Skeletal muscle tissue (tissue), 4 donors: Measurements from ENCODE around the gene PRSS23. TPM values are rescaled to one million over a fixed set of nuclear protein-coding genes. Genes with fewer than 3 reads are reported as not detected.
"Not testable (repeated sequence)": the region's sequence is repeated elsewhere in the genome, so short reads cannot be mapped to it uniquely, and the experiment has no call there.

ENCODE experiments used
- H3K27ac ChIP-seq: one replicate; pipeline ENCODE4 v1.7.0; 2013; ENCODE audit warnings: mild to moderate bottlenecking, low read depth, low read length, inconsistent platforms
- H3K27me3 ChIP-seq, 3 donors: one replicate each; pipeline ENCODE4 v1.7.0; 2013; ENCODE audit warnings: low read length in 3 of 3; ENCODE audit not compliant: control insufficient read depth in 3 of 3, insufficient read depth in 3 of 3
- H3K36me3 ChIP-seq, 3 donors: one replicate each; pipeline ENCODE4 v1.7.0; 2013; ENCODE audit warnings: low read length in 3 of 3; ENCODE audit not compliant: control insufficient read depth in 3 of 3, insufficient read depth in 3 of 3
- H3K4me1 ChIP-seq, 3 donors: one replicate each; pipeline ENCODE4 v1.7.0; 2013; ENCODE audit warnings: low read length in 3 of 3, mild to moderate bottlenecking in 3 of 3; ENCODE audit not compliant: control insufficient read depth in 3 of 3, insufficient read depth in 3 of 3
- H3K4me3 ChIP-seq, 3 donors: one replicate each; pipeline ENCODE4 v1.7.0; 2013; ENCODE audit warnings: low read length in 3 of 3
- H3K9ac ChIP-seq, 3 donors: one replicate each; pipeline ENCODE4 v1.7.0; 2013; ENCODE audit warnings: low read length in 3 of 3, mild to moderate bottlenecking in 3 of 3, moderate library complexity in 2 of 3, low read depth in 1 of 3
- H3K9me3 ChIP-seq, 3 donors: one replicate each; pipeline ENCODE4 v1.7.0; 2013; ENCODE audit warnings: low read length in 3 of 3; ENCODE audit not compliant: control insufficient read depth in 3 of 3
- total RNA-seq: library from RNA; depleted of rRNA; stranded (reverse); fragments of >200 nt; gene quantifications from one replicate; pipeline ENCODE4 v1.2.3, GENCODE V29; 2014
- donor health status: Osteomylitis.

The PRSS23 gene
- total RNA-seq, 1 donor from 2014 or later = 18.3 TPM

DNA sequence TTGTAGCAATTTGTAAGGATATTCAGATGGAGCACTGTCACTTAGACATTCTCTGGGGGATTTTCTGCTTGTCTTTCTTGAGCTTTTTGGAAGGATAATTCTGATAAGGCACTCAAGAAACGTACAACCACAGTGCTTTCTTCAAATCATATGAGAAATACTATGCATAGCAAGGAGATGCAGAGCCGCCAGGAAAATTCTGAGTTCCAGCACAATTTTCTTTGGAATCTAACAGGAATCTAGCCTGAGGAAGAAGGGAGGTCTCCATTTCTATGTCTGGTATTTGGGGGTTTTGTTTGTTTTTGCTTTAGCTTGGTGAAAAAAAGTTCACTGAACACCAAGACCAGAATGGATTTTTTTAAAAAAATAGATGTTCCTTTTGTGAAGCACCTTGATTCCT, 9.9 kb downstream of the PRSS23 start:
- H3K4me1 ChIP-seq = peaks cover 6 to 13% (median 10%) of the 10 kb centered on the region in 3 donors
- H3K9ac ChIP-seq = no peak overlapping the region

DNA sequence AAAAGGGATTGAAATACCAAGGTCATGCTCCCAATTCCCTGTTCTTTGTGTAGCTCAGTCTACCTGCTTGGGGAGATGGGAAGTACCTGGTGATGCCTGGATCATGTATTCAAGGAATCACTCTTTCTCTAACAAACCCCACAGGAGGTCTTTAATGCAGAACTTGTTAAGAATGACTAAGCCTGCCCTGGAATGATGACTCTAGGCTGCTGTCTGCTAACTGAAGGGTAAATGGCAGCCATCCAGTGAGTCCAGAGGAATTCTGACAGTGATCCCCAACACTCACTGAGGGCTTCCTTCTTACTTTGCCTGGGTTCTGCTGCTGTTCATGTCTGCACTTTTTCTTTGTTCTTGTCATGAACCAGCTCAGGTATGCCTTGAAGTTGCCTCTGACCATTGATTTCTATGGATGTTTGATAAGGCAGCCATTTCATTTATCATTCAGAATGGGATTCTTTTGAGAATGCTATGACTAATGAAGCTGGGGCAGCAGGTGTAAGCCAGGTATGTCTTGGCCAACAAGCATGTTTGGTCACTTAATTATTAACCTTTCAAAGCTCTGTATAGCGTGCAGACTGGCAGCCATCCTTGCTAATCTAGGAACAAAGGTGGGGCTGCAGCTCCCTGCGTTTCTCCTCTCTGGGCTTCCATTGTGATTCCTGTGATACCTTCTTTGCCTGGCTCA, 11.4 kb downstream of the PRSS23 start:
- Histone ChIP-seq H3K27ac (no peak overlapping the region), H3K27me3 (no peaks in the 10 kb centered on the region), H3K9ac (no peak overlapping the region), H3K9me3 (no peaks in the 10 kb centered on the region), H3K36me3 (peaks cover 0 to 8% (median 6%) of the 10 kb centered on the region in 3 donors), H3K4me1 (peaks cover 6 to 25% (median 10%) of the 10 kb centered on the region in 3 donors), H3K4me3 (no peak overlapping the region)

More for the DNA sequence above, 9.9 kb downstream of the PRSS23 start:
- Histone ChIP-seq H3K4me3 (no peak overlapping the region), H3K9me3 (no peaks in the 10 kb centered on the region), H3K27me3 (no peaks in the 10 kb centered on the region), H3K27ac (no peak overlapping the region), H3K36me3 (peaks cover 0 to 8% (median 6%) of the 10 kb centered on the region in 3 donors)

DNA sequence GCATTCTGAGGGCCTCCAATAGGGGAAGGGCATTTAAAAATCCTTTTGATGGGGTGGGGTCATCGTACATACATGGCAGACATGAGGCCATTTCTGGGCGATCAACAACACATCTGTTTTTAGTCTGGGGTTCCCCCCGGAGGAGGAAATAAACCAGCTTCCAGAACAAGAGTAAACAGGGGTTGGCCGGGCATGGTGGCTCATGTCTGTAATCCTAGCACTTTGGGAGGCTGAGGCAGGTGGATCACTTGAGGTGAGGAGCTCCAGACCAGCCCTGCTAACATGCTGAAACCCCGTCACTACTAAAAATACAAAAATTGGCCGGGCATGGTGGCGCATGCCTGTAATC, 12.0 kb downstream of the PRSS23 start:
- no peak overlapping the region for H3K4me3 ChIP-seq
- no peaks in the 10 kb centered on the region for H3K27me3 ChIP-seq
- H3K27ac ChIP-seq = no peak overlapping the region
- H3K9ac ChIP-seq = no peak overlapping the region
- H3K36me3 ChIP-seq = peaks cover 0 to 8% (median 6%) of the 10 kb centered on the region in 3 donors
- H3K9me3 ChIP-seq = no peaks in the 10 kb centered on the region
- peaks cover 6 to 25% (median 10%) of the 10 kb centered on the region in 3 donors for H3K4me1 ChIP-seq

DNA sequence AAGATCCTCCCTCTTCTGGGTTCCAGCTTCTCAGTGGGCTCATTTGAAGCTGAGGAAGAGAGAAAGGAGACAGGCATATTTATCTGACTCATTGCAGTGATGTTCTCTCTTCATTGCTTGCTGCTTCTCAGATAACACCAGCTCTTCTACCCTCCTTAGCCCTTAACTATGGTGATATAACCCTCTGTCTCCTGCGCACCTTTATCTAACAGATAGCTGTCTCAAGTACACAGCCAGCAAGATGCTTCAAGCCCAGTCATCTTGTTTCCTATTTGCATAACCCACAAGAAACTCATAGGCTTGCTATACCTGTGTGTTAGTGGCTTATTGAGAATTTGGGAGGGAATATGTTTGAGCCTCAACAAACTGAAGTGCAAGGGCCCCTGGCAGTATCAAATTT, 12.6 kb downstream of the PRSS23 start:
- no peak overlapping the region for H3K27ac ChIP-seq
- peaks cover 0 to 6% (median 2%) of the 10 kb centered on the region in 3 donors for H3K36me3 ChIP-seq
- no peak overlapping the region for H3K4me3 ChIP-seq
- H3K9ac ChIP-seq = no peak overlapping the region
- H3K4me1 ChIP-seq = peaks cover 6 to 32% (median 10%) of the 10 kb centered on the region in 3 donors
- no peaks in the 10 kb centered on the region for H3K27me3 ChIP-seq
- no peaks in the 10 kb centered on the region for H3K9me3 ChIP-seq

DNA sequence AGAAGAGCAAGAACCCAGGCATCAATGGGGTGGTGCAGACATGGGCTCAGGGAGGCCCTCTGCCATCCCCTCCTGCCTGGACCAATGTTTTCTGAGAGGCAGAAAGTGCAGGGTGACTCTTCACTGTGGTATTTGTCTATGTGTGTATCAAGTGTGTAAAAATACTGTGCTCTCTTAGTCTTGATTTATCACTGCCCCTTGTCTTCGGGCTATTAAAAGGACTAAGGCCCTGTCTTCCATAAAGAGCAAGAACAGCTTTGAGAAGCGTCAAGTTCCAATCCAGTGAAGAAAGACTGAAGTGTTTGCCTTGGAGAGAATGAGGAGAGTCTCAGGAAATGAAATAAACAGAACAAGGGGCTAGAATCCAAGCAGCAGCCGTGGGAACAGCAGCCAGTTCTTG, 14.4 kb downstream of the PRSS23 start:
- H3K27ac ChIP-seq = peak overlapping the region; percentile 68
- H3K4me1 ChIP-seq = peaks cover 10 to 40% (median 10%) of the 10 kb centered on the region in 3 donors
- H3K36me3 ChIP-seq = no peaks in the 10 kb centered on the region
- peak overlapping the region in 1 of 3 donors; percentile 8 for H3K9ac ChIP-seq
- no peaks in the 10 kb centered on the region for H3K9me3 ChIP-seq
- H3K4me3 ChIP-seq = peak overlapping the region in 1 of 3 donors; percentile 8
- H3K27me3 ChIP-seq = no peaks in the 10 kb centered on the region

DNA sequence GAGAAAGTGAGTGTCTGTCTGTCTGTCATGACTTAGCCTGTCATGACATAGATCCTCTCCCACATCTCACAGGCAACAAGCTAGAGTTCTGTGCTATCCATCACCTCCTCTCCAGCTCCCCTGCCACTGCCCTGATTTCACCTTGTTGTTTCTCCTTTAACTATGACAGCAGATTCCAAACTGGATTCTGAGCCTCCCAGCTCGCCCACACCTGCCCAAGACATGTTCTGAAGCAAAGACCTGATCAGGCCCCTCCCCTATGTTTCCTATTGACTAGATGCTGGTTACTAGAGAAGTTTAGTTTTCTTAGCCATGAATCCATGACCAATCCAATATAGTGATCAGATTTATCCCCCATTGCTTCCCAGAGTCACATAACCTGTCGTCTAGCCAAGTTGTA, 15.4 kb downstream of the PRSS23 start:
- no peaks in the 10 kb centered on the region for H3K36me3 ChIP-seq
- no peak overlapping the region for H3K4me3 ChIP-seq
- peaks cover 10 to 40% (median 10%) of the 10 kb centered on the region in 3 donors for H3K4me1 ChIP-seq
- H3K27me3 ChIP-seq = no peaks in the 10 kb centered on the region
- H3K27ac ChIP-seq = peak overlapping the region; percentile 68
- H3K9ac ChIP-seq = no peak overlapping the region
- H3K9me3 ChIP-seq = no peaks in the 10 kb centered on the region

DNA sequence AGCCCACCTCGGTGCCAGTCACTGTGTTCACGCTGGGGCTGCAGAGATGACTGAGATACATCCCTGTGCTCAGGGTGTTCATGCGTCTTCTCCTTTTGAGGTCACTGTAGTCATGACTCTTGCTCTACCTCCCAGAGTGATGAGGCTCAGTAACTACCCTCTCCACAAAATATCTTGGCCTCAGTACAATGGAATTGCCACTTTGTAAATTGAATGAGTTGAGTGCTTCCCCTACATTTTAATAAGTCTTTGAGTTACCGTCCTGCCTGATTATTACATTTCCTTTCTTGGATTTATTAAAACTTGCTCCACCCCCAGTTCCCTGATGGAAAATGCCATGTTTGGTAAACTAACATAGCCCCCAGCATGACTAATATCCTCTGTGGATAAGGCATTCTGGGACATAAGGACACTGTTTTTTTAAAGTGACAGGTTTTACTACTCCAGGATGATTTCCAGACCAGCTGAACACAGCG, 15.9 kb downstream of the PRSS23 start:
- Histone ChIP-seq H3K27me3 (no peaks in the 10 kb centered on the region), H3K4me3 (no peak overlapping the region), H3K9ac (no peak overlapping the region), H3K36me3 (no peaks in the 10 kb centered on the region), H3K9me3 (no peaks in the 10 kb centered on the region), H3K4me1 (peaks cover 10 to 40% (median 10%) of the 10 kb centered on the region in 3 donors), H3K27ac (peak overlapping the region; percentile 68)

DNA sequence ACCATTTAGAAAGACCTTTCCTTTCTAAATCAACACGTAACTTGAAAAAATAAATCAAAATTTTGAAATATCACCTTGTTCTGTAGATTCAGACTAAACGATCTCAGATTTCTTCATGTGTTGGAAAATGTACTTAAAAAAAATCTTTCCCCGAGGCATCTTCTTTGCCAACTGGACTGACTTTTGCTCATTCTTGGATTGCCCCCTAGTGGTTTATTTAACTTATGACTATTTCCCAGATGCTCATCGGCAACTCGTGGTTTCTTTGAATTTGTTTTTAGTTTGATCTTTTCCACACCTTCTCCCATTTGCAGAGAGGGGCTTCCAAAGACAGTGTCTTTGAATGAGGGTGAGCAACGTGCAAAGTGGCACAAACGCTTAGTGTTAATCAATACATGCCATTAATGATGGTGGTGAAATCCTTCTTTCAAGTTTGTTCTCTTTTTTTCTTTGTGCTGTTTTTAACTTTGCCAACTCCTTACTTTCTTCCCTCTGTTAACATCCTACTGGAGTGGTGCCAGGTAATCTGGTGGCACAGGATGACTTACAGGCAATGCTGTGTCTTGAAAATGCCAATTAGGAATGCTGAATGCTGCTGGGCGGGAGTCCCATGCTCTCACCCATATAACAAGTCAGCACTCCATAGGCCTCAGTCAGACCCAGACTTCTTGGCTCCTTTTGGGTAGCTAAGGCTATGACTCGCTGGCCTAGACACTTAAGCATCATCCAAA, 18.3 kb downstream of the PRSS23 start:
- Histone ChIP-seq H3K36me3 (no peaks in the 10 kb centered on the region), H3K4me1 (peaks cover 10 to 37% (median 10%) of the 10 kb centered on the region in 3 donors), H3K9ac (no peak overlapping the region), H3K9me3 (no peaks in the 10 kb centered on the region), H3K27ac (no peak overlapping the region), H3K27me3 (no peaks in the 10 kb centered on the region), H3K4me3 (peak overlapping the region in 1 of 3 donors; percentile 4)

DNA sequence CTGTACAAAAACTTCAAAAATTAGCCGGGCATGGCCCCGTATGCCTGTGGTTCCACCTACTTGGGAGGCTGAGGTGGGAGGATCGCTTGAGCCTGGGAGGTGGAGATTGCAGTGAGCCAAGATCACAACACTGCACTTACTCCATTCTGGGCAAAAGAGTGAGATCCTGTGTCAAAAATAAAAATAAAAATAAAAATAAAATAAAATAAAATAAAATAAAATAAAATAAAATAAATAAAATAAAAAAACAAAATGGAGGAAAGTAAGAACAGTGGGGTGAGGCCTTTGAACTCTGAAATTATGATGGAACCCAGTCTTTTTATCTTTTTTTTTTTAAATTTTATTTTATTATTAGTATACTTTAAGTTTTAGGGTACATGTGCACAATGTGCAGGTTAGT, 23.8 kb downstream of the PRSS23 start:
- not testable (repeated sequence) for H3K4me1 ChIP-seq, H3K36me3 ChIP-seq, H3K9ac ChIP-seq, H3K9me3 ChIP-seq, H3K27me3 ChIP-seq, H3K27ac ChIP-seq, H3K4me3 ChIP-seq

DNA sequence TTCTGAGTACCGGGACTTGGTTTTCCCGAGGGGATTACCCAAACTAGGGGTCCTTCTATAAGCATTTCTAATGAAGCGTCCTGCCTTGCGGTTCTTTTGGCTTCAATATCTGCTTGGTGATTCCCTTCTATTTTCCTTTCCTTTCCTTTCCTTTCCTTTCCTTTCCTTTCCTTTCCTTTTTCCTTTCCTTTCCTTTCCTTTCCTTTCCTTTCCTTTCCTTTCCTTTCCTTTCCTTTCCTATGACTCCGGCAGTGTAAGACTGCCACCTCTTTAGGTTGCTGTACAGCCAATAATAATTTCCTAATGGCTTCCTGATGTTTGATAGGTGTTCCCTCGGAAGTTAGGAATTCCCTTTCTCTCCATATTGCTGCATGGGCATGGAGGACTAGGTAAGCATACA, 34.0 kb downstream of the PRSS23 start:
- not testable (repeated sequence) for H3K27ac ChIP-seq, H3K9me3 ChIP-seq, H3K36me3 ChIP-seq, H3K4me3 ChIP-seq, H3K9ac ChIP-seq, H3K27me3 ChIP-seq, H3K4me1 ChIP-seq
